Measurements from ENCODE around the gene DUSP22.
"Not testable (repeated sequence)": the region's sequence is repeated elsewhere in the genome, so short reads cannot be mapped to it uniquely, and the experiment has no call there.

DUSP22 gene

GRCh38 chr6:325161-325860 is 33.0 kb downstream of the DUSP22 start:
- not testable (repeated sequence) for DNase-seq

GRCh38 chr6:326066-326465 is 33.8 kb downstream of the DUSP22 start:
- not testable (repeated sequence) for DNase-seq

- no peak for DNase-seq
Measured at GRCh38 chr6:326896-327537, 34.7 kb downstream of the DUSP22 start.

- no peak for DNase-seq
Measured at GRCh38 chr6:327538-328116, 35.3 kb downstream of the DUSP22 start.

- no peak for DNase-seq
Measured at GRCh38 chr6:328136-328670, 35.9 kb downstream of the DUSP22 start.

- no peak for DNase-seq
Measured at GRCh38 chr6:328924-329323, 36.6 kb downstream of the DUSP22 start.

- DNase-seq = no peak
Measured at GRCh38 chr6:329888-330691, 37.8 kb downstream of the DUSP22 start.

- DNase-seq = no peak
Measured at GRCh38 chr6:330948-331347, 38.7 kb downstream of the DUSP22 start.

- DNase-seq = no peak
Measured at GRCh38 chr6:331622-332521, 39.6 kb downstream of the DUSP22 start.

- no peak for DNase-seq
Measured at GRCh38 chr6:332671-333070, 40.4 kb downstream of the DUSP22 start.

- no peak for DNase-seq
Measured at GRCh38 chr6:333379-334002, 41.2 kb downstream of the DUSP22 start.

GRCh38 chr6:334536-335510 is 42.5 kb downstream of the DUSP22 start:
- no peak for DNase-seq

- DNase-seq = no peak
Measured at GRCh38 chr6:335572-335971, 43.3 kb downstream of the DUSP22 start.

GRCh38 chr6:336159-337114 is 44.1 kb downstream of the DUSP22 start:
- DNase-seq = no peak

GRCh38 chr6:337805-338368 is 45.6 kb downstream of the DUSP22 start:
- no peak for DNase-seq

- no peak for DNase-seq
Measured at GRCh38 chr6:338815-339262, 46.6 kb downstream of the DUSP22 start.

- DNase-seq = no peak
Measured at GRCh38 chr6:339480-339879, 47.2 kb downstream of the DUSP22 start.

GRCh38 chr6:340186-340955 is 48.1 kb downstream of the DUSP22 start:
- DNase-seq = no peak
